Parathyroid adenoma (tissue), 2 donors: Measurements from ENCODE around the gene TPX2.

Source experiments
- H2AFZ ChIP-seq: fragments of 300-600 bp; sonication (generic); one replicate; pipeline ENCODE4 v1.7.0; 2017; ENCODE audit warnings: antibody characterized with exemption, mild to moderate bottlenecking
- H3K27ac ChIP-seq: fragments of 300-600 bp; sonication (generic); one replicate; pipeline ENCODE4 v1.7.0; 2017
- H3K27me3 ChIP-seq: fragments of 300-600 bp; sonication (generic); one replicate; pipeline ENCODE4 v1.7.0; 2017; ENCODE audit warnings: low read length; ENCODE audit not compliant: control insufficient read depth, insufficient read depth
- H3K36me3 ChIP-seq: fragments of 300-600 bp; sonication (generic); one replicate; pipeline ENCODE4 v1.7.0; 2017; ENCODE audit warnings: low read length; ENCODE audit not compliant: control insufficient read depth, insufficient read depth
- H3K4me1 ChIP-seq: fragments of 300-600 bp; sonication (generic); one replicate; pipeline ENCODE4 v1.7.0; 2017; ENCODE audit warnings: control low read depth
- H3K4me2 ChIP-seq: fragments of 300-600 bp; sonication (generic); one replicate; pipeline ENCODE4 v1.7.0; 2017; ENCODE audit warnings: low read length
- H3K4me3 ChIP-seq: fragments of 300-600 bp; sonication (generic); one replicate; pipeline ENCODE4 v1.7.0; 2017; ENCODE audit warnings: low read depth, low read length
- H3K79me2 ChIP-seq: fragments of 300-600 bp; sonication (generic); one replicate; pipeline ENCODE4 v1.7.0; 2017; ENCODE audit warnings: control low read depth
- H3K9ac ChIP-seq: fragments of 300-600 bp; sonication (generic); one replicate; pipeline ENCODE4 v1.7.0; 2017; ENCODE audit warnings: mild to moderate bottlenecking
- H3K9me3 ChIP-seq: fragments of 300-600 bp; sonication (generic); one replicate; pipeline ENCODE4 v1.7.0; 2017; ENCODE audit warnings: low read length; ENCODE audit not compliant: control insufficient read depth
- TF ChIP-seq, protein P1 (sequence below): fragments of 300-600 bp; sonication (generic); IDR thresholded peaks from one replicate; pipeline ENCODE4 v1.7.0; 2017; ENCODE audit warnings: antibody characterized with exemption, mild to moderate bottlenecking
- donor health status: primary hyperparathyroidism.

Gene TPX2

DNA sequence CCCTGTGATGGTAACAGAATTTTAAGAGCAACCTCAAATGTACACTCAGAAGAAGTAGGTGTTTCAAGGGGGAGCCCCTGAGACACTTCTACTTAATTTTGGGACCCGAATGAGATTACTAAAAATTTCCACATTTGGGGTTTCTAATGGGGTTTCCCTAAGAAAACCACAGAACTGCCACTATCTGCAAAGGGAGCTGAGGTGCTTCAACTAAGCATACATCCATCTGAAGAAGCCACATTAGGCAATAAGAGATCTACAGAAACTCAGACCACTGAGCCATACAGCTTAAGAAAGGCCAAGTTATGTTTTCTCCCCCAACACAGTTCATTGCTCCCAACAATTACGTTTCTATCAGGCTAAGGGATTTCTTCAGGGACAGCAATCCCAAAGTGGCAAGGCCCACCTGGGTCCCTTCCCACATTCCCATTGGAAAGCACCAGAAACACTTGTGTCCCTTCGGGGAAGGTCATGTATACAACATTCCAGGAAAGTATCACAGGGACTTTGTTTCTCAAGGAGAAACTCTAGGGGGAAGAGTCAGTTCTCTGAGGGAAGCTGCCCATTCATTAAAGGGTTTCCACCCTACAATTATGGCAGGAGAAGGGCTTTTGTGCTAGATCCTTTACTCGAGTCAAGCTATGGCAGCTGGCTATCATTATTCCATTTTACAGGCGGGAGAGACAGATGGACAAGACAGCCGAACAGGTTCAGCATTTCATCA lies 21.4 kb upstream of the TPX2 start:
- Histone ChIP-seq H3K9ac (no peak overlapping the region), H3K27ac (no peak overlapping the region), H2AFZ (no peak overlapping the region), H3K36me3 (no peaks in the 10 kb centered on the region), H3K79me2 (peaks cover 19% of the 10 kb centered on the region), H3K27me3 (no peaks in the 10 kb centered on the region), H3K9me3 (no peaks in the 10 kb centered on the region), H3K4me3 (no peak overlapping the region), H3K4me2 (no peak overlapping the region), H3K4me1 (peaks cover 21% of the 10 kb centered on the region)
- TF ChIP-seq, protein P1, sequence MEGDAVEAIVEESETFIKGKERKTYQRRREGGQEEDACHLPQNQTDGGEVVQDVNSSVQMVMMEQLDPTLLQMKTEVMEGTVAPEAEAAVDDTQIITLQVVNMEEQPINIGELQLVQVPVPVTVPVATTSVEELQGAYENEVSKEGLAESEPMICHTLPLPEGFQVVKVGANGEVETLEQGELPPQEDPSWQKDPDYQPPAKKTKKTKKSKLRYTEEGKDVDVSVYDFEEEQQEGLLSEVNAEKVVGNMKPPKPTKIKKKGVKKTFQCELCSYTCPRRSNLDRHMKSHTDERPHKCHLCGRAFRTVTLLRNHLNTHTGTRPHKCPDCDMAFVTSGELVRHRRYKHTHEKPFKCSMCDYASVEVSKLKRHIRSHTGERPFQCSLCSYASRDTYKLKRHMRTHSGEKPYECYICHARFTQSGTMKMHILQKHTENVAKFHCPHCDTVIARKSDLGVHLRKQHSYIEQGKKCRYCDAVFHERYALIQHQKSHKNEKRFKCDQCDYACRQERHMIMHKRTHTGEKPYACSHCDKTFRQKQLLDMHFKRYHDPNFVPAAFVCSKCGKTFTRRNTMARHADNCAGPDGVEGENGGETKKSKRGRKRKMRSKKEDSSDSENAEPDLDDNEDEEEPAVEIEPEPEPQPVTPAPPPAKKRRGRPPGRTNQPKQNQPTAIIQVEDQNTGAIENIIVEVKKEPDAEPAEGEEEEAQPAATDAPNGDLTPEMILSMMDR: no peak

DNA sequence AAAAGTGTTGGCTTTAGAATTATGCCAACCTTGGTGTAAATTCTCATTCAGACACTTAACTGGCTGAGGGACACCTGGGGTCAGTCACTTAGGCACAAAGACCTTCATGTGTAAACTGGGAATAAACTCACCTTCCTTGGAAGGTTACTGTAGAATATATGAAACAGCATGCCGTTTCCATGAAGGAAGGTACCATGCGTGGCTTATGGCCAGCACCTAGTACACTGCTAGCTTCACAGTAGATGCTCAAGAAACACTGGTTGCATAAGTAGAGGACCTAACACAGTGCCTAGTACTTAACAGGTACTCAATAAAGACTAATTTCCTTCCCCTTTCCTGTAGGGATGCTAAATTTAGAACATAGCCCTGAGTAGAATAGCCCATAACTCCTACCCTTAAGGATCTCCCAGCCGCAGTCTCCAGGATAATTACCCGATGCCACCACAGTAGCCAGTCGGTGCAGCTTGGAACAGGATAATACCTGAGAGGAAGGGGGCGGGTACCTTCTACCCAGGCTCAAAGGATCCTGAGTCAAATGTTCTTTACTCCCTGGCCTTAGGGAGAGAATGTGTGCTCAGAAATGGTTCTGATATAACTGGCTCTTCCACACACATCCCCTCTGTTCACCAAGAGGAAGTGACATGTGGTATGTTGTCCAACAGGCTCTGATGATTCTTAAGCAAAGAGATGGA lies 20.0 kb upstream of the TPX2 start:
- TF ChIP-seq, protein P1: no peak
- Histone ChIP-seq H3K79me2 (peaks cover 19% of the 10 kb centered on the region), H3K4me3 (no peak overlapping the region), H3K27me3 (no peaks in the 10 kb centered on the region), H3K9ac (no peak overlapping the region), H3K4me1 (peaks cover 21% of the 10 kb centered on the region), H2AFZ (no peak overlapping the region), H3K36me3 (no peaks in the 10 kb centered on the region), H3K27ac (no peak overlapping the region), H3K9me3 (no peaks in the 10 kb centered on the region), H3K4me2 (peak overlapping the region; percentile 5)

DNA sequence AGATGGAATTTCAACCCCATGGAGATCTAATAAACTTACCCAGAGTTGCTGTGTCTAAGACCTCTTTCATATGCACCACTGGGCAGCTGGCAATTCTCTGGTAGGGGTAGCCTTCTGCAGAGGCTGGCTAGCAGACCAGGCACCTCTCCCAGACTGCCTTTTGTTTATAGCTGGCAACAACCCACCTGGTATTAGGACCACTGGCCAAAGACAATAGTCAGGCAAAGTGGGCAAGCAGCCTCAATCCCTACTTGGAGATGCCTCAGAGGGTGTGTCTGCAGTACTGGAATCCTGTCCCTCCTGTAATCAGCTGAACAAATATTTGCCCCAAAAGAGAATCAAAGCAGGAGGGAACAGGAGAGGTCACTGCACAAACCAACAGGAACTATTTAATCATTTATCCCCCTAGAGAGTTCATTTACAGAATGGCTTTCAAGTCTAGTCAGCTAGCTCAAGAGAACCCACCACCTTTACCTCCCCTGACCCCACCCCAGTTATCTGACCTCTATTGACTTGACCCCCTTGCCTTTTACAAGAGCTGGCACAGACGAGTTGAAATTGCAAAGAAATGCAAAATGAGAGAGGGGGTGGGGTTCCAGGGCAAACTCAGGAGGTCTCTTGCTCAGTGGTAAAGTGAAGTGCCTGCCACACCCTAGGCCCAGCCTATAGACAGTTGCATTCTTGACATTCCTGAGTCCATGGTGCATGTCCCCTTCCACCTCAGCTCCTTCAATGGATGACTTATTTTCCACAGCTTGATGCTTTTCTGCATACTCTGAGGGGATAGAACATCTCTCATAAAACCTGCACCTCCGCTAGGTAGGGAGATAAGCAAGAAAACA lies 19.2 kb upstream of the TPX2 start:
- H3K4me1 ChIP-seq: peaks cover 21% of the 10 kb centered on the region

DNA sequence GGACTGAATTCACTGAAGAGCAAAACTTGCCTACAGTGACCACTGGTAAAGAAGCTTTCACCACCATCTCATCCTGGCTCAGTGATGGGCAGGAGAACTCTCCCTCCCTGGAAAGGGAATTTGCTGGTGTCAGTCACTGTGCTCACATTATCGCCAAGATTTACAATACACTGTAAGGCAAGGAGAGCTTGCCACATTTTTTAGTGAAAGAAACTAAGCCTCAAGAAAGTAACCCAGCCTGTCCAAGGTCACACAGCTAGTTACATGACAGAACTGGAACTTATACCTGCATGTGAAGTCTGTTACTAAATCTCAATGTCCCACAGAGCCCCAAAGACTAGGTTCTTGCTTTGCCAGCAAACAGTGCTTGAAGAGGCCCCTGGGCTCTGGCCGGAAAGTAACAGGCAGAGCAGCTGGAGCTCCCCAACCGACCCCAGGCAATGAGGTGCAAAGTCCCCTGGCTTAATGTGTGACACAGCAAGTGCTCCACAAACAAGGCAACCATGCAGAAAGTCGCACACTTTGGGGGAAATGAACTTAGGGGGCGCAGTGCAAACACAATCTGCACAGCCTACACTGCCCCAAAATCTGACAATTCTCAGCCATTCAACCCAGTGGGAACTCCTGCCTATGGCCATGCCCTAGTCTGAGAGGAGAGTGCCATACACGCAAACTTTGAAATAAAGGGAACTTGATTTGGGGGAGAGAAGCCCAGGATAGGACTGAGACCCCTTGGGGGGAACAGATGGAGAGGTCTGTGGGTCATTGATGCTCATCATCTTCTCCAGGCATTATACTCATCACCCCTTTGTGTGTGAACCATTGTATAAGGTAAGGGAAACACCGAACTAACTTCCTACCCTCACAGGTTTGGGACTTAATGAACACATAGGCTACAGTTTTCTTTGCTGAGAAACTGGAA lies 18.3 kb upstream of the TPX2 start:
- H3K36me3 ChIP-seq: no peaks in the 10 kb centered on the region

More for the DNA sequence above, 19.2 kb upstream of the TPX2 start:
- no peaks in the 10 kb centered on the region for H3K9me3 ChIP-seq
- H3K27ac ChIP-seq: no peak overlapping the region
- H3K36me3 ChIP-seq: no peaks in the 10 kb centered on the region
- H3K9ac ChIP-seq: no peak overlapping the region
- TF ChIP-seq, protein P1: no peak
- no peak overlapping the region for H2AFZ ChIP-seq
- peak overlapping the region; percentile 90 for H3K4me2 ChIP-seq
- peak overlapping the region; percentile 86 for H3K4me3 ChIP-seq
- H3K79me2 ChIP-seq: peaks cover 19% of the 10 kb centered on the region
- no peaks in the 10 kb centered on the region for H3K27me3 ChIP-seq

More for the DNA sequence above, 18.3 kb upstream of the TPX2 start:
- H3K4me1 ChIP-seq: peaks cover 21% of the 10 kb centered on the region
- no peaks in the 10 kb centered on the region for H3K27me3 ChIP-seq
- H3K27ac ChIP-seq: peak overlapping the region; percentile 97
- H3K4me3 ChIP-seq: peak overlapping the region; percentile 86
- H3K9ac ChIP-seq: no peak overlapping the region
- TF ChIP-seq, protein P1: no peak
- H2AFZ ChIP-seq: no peak overlapping the region
- H3K79me2 ChIP-seq: peaks cover 19% of the 10 kb centered on the region
- H3K9me3 ChIP-seq: no peaks in the 10 kb centered on the region
- H3K4me2 ChIP-seq: peak overlapping the region; percentile 90
